OCI-LY7 (cell line): ENCODE measurements around the gene PPP1R27.

Experiments used
- EZH2phosphoT487 ChIP-seq: fragments of 200-600 bp; sonication (generic); IDR thresholded peaks from 2 replicates; pipeline ENCODE4 v1.6.1; 2018; ENCODE audit warnings: low read depth, borderline replicate concordance, mild to moderate bottlenecking, mixed run types, antibody characterized with exemption, low read length, moderate library complexity, mixed read lengths
- TF ChIP-seq, protein P1 (sequence below): fragments of 200-600 bp; sonication (generic); conservative IDR thresholded peaks from 2 replicates; pipeline ENCODE4 v1.5.1; 2014; ENCODE audit warnings: mild to moderate bottlenecking, antibody characterized with exemption, low read length, moderate library complexity, mixed read lengths

DNA sequence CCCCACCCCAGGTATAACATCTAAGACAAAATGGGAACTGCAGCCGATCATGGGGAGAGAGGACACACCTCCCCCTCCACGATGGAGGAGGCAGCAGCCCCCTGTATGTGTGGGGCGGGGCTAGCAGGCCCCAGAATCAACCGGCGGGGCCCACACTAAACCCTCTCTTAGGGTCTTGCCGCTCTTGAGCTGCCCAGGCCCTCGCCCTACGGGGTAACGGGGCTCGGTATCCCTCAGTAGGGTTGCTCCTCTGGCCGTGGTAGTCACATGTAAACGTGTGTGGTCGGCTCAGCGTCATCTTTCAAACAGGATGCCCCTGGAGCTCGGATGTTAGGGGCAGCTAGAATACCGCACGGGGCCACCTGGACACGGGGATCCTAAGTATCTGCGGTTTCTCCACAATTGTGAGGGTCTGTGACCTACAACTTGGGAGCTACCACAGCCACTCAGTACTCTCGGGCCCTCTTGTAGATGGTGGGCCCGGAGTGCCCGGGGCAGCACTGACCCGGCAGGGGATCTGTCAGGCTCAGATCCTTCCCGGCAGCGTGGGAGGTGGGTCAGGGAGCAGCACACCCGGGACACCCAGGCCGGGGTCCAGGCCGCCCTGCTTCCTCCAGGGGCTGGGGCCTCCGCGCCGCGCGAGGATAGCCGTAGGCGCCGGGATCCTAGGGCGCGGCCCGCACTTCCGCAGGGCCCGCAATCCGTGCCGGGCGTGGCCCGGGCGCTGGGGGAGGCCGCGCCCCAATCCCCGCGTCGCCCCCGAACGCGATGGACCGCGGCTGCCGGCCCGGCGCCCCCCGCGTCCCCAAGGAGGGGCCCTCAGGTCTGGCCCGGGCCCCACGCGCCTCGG, 35.5 kb upstream of the PPP1R27 start:
- TF ChIP-seq, protein P1, sequence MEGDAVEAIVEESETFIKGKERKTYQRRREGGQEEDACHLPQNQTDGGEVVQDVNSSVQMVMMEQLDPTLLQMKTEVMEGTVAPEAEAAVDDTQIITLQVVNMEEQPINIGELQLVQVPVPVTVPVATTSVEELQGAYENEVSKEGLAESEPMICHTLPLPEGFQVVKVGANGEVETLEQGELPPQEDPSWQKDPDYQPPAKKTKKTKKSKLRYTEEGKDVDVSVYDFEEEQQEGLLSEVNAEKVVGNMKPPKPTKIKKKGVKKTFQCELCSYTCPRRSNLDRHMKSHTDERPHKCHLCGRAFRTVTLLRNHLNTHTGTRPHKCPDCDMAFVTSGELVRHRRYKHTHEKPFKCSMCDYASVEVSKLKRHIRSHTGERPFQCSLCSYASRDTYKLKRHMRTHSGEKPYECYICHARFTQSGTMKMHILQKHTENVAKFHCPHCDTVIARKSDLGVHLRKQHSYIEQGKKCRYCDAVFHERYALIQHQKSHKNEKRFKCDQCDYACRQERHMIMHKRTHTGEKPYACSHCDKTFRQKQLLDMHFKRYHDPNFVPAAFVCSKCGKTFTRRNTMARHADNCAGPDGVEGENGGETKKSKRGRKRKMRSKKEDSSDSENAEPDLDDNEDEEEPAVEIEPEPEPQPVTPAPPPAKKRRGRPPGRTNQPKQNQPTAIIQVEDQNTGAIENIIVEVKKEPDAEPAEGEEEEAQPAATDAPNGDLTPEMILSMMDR: no peak
- TF ChIP-seq EZH2phosphoT487: no peak
